ENCODE results near the gene GMCL1.

GMCL1 gene

GRCh38 chr2:69796174-69796573 lies 33.3 kb upstream of the GMCL1 start:
- no peak for TF ChIP-seq CTCF (IDR thresholded peaks at IDR 0.05; ENCODE audit: control extremely low read depth, extremely low read depth, low read depth, missing control alignments)
- ChIA-PET POLR2A (no interaction called here), CTCF (interaction anchor here (0.7 to 2.1 kb wide), 6 partner anchors 20 to 83 kb away, joined by 3 to 9 read pairs (median 4); no protein-coding TSS in a partner anchor)
- DNase-seq (ENCODE audit: extremely low spot score), result no peak

- no peak for DNase-seq (ENCODE audit: extremely low spot score)
- TF ChIP-seq CTCF (IDR thresholded peaks at IDR 0.05; ENCODE audit: control extremely low read depth, extremely low read depth, low read depth, missing control alignments), result no peak
- POLR2A ChIA-PET, result no interaction called here
- CTCF ChIA-PET, result interaction anchor here (1.2 to 2.1 kb wide), 5 partner anchors 19 to 72 kb away, joined by 3 to 9 read pairs (median 4); no protein-coding TSS in a partner anchor
Observed at GRCh38 chr2:69797235-69797634, 32.2 kb upstream of the GMCL1 start.

GRCh38 chr2:69797836-69798289 lies 31.6 kb upstream of the GMCL1 start:
- ChIA-PET POLR2A (no interaction called here), CTCF (interaction anchor here (1.5 to 9.2 kb wide), 3 partner anchors 13 to 23 kb away, joined by 4 to 141 read pairs (median 8); no protein-coding TSS in a partner anchor)
- no peak for DNase-seq (ENCODE audit: extremely low spot score)

GRCh38 chr2:69798290-69798908 lies 31.1 kb upstream of the GMCL1 start:
- POLR2A ChIA-PET, result no interaction called here
- CTCF ChIA-PET, result interaction anchor here (1.7 to 9.4 kb wide), 5 partner anchors 9 to 74 kb away, joined by 4 to 141 read pairs (median 26); no protein-coding TSS in a partner anchor

More at GRCh38 chr2:69797836-69798289, 31.6 kb upstream of the GMCL1 start:
- no peak for TF ChIP-seq CTCF (IDR thresholded peaks at IDR 0.05; ENCODE audit: control extremely low read depth, extremely low read depth, low read depth, missing control alignments)

GRCh38 chr2:69798909-69799526 lies 30.4 kb upstream of the GMCL1 start:
- POLR2A ChIA-PET, result interaction anchor here (0.5 kb wide), 1 partner anchor 78 kb away, joined by 5 read pairs; no protein-coding TSS in a partner anchor
- no peak for TF ChIP-seq CTCF (IDR thresholded peaks at IDR 0.05; ENCODE audit: control extremely low read depth, extremely low read depth, low read depth, missing control alignments)
- no peak for DNase-seq (ENCODE audit: extremely low spot score)
- CTCF ChIA-PET, result interaction anchor here (1.0 to 9.4 kb wide), 10 partner anchors 10 to 82 kb away, joined by 3 to 141 read pairs (median 6); no protein-coding TSS in a partner anchor

More at GRCh38 chr2:69798290-69798908, 31.1 kb upstream of the GMCL1 start:
- no peak for TF ChIP-seq CTCF (IDR thresholded peaks at IDR 0.05; ENCODE audit: control extremely low read depth, extremely low read depth, low read depth, missing control alignments)
- DNase-seq (ENCODE audit: extremely low spot score), result no peak

- ChIA-PET CTCF (interaction anchor here (1.0 to 9.4 kb wide), 9 partner anchors 8 to 78 kb away, joined by 3 to 141 read pairs (median 4); partner anchors contain the start of gene ANXA4), POLR2A (no interaction called here)
- no peak for DNase-seq (ENCODE audit: extremely low spot score)
Observed at GRCh38 chr2:69801745-69802290, 27.6 kb upstream of the GMCL1 start.

GRCh38 chr2:69802781-69803367 lies 26.6 kb upstream of the GMCL1 start:
- POLR2A ChIA-PET, result interaction anchor here (0.6 kb wide), 1 partner anchor 52 kb away, joined by 12 read pairs; no protein-coding TSS in a partner anchor
- peak; percentile 50 for DNase-seq (ENCODE audit: extremely low spot score)
- CTCF ChIA-PET, result interaction anchor here (1.0 to 9.4 kb wide), 5 partner anchors 9 to 79 kb away, joined by 3 to 141 read pairs (median 12); no protein-coding TSS in a partner anchor

More at GRCh38 chr2:69801745-69802290, 27.6 kb upstream of the GMCL1 start:
- TF ChIP-seq CTCF (IDR thresholded peaks at IDR 0.05; ENCODE audit: control extremely low read depth, extremely low read depth, low read depth, missing control alignments), result no peak

All from GM10248 (cell line).